ENCODE measurements around the gene DUSP22. TPM values are rescaled to one million over a fixed set of nuclear protein-coding genes. Genes with fewer than 3 reads are reported as not detected.

The DUSP22 gene
- total and polyA plus RNA-seq, 2 of the 8 experiments (the other 6 are each of a cell fraction or from before 2014, with no cell fraction given), result 15.5 to 32.4 TPM

DNA sequence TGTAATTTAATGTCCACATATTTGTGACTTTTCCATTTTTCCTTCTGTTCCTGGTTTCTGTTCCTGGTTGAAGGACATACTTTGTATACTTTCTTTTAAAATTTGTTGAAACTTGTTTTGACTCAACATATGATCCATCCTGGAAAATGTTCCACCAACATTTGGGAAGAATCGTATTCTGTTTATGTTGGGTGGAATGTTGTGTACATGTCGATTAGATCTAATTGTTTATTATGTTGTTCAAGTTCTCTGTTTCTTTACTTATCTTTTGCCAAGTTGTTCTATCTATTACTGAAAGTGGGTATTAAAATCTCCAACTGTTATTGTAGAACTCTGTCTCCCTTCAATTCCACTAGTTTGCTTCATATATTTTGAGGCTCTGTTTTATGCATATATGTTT is 27.7 kb upstream of the DUSP22 start:
- Histone ChIP-seq H4K20me1 (replicated peaks in 1 of 2; ENCODE audit: control insufficient read depth in 1 of 2, insufficient read depth in 2 of 2, low read length in 2 of 2) (no peaks in the 10 kb centered on the region), H3K27me3 (replicated peaks in 1 of 4; ENCODE audit: control insufficient read depth in 3 of 4, extremely low read depth in 1 of 4, insufficient read depth in 3 of 4, low read length in 3 of 4) (no peaks in the 10 kb centered on the region), H4K91ac (replicated peaks; ENCODE audit: insufficient read length, low read length) (no peak overlapping the region), H3K23me2 (ENCODE audit: low read depth, low read length) (no peaks in the 10 kb centered on the region), H3K36me3 (ENCODE audit: control insufficient read depth in 2 of 4, insufficient read depth in 4 of 4, low read length in 3 of 4) (no peaks in the 10 kb centered on the region), H3K9me3 (ENCODE audit: insufficient read depth in 2 of 2, low read depth in 1 of 2, low read length in 1 of 2) (peaks cover 16 to 24% of the 10 kb centered on the region in 2 experiments; a peak in 3 of 4 replicates), H3K79me2 (ENCODE audit: control insufficient read depth in 1 of 2, insufficient read depth in 2 of 2, low read length in 2 of 2) (no peaks in the 10 kb centered on the region), H3K4me2 (ENCODE audit: insufficient read depth in 1 of 2, low read depth in 2 of 2, low read length in 2 of 2) (no peak overlapping the region), H3K4me3 (ENCODE audit: extremely low read depth in 1 of 4, insufficient read depth in 2 of 4, low read depth in 3 of 4, low read length in 4 of 4) (no peak overlapping the region), H3K18ac (ENCODE audit: extremely low read depth, low read length) (no peak overlapping the region), H2BK120ac (replicated peaks; ENCODE audit: low read depth, low read length) (no peak overlapping the region), H2BK12ac (ENCODE audit: low read depth, low read length) (no peak overlapping the region), H2BK15ac (ENCODE audit: low read length) (no peak overlapping the region), H2BK20ac (ENCODE audit: low read length) (no peak overlapping the region), H3K23ac (ENCODE audit: insufficient read length) (no peak overlapping the region), H3K4ac (replicated peaks; ENCODE audit: insufficient read length, low read depth, low read length) (no peak overlapping the region), H2BK5ac (ENCODE audit: low read depth, low read length) (no peak overlapping the region), H3K27ac (ENCODE audit: low read depth, low read length) (no peak overlapping the region), H4K5ac (ENCODE audit: insufficient read length, low read depth, low read length) (no peak overlapping the region), H4K8ac (ENCODE audit: extremely low read depth, insufficient read depth, low read length) (no peak overlapping the region), H2AK5ac (ENCODE audit: low read depth, low read length) (no peak overlapping the region), H3K79me1 (ENCODE audit: low read depth, low read length) (no peaks in the 10 kb centered on the region), H2AFZ (ENCODE audit: low read length) (no peak overlapping the region), H3K56ac (replicated peaks; ENCODE audit: insufficient read length, low read depth, low read length) (no peak overlapping the region), H3K9ac (replicated peaks in 1 of 4; ENCODE audit: extremely low read depth in 1 of 4, low read depth in 3 of 4, low read length in 3 of 4) (no peak overlapping the region), H3K4me1 (replicated peaks in 1 of 4; ENCODE audit: control insufficient read depth in 3 of 4, insufficient read depth in 4 of 4, low read length in 3 of 4) (no peaks in the 10 kb centered on the region), H3K14ac (ENCODE audit: insufficient read length) (no peak overlapping the region)
- FAIRE-seq (no peak), DNase-seq (ENCODE audit: low read depth in 1 of 2, low spot score in 2 of 2) (no peak)
- CTCF ChIA-PET (ENCODE audit: partially characterized antibody), result interaction anchor here (0.7 to 1.5 kb wide), 2 partner anchors 68 to 260 kb away, joined by 3 read pairs; no protein-coding TSS in a partner anchor
- POLR2A ChIA-PET (ENCODE audit: partially characterized antibody), result no interaction called here
- WGBS, 2 experiments (ENCODE audit: extremely low coverage in 1 of 2, insufficient coverage in 1 of 2, insufficient read length in 1 of 2, insufficient replicate concordance in 2 of 2, low coverage in 1 of 2, low lambda C conversion rate in 2 of 2, missing lambda C conversion rate in 1 of 2), result 93% methylated on average over 2 of the region's 2 CpGs; no CpG with 5 or more reads in 1 of the 2 experiments
- TF ChIP-seq TEAD4 (IDR thresholded peaks at IDR 0.05; ENCODE audit: low read depth, low read length), result no peak
- no peak for TF ChIP-seq ATF3 (IDR thresholded peaks at IDR 0.05; ENCODE audit: insufficient read depth, low read depth, low read length)
- no peak for TF ChIP-seq CEBPB (IDR thresholded peaks at IDR 0.05; ENCODE audit: low read depth, low read length)
- no peak for TF ChIP-seq KDM1A (IDR thresholded peaks at IDR 0.05; ENCODE audit: borderline replicate concordance, low read length)
- TF ChIP-seq POU5F1 (IDR thresholded peaks at IDR 0.05; ENCODE audit: low read depth, low read length), result no peak
- no peak for TF ChIP-seq CREB1 (IDR thresholded peaks at IDR 0.05)
- no peak for TF ChIP-seq BRCA1 (IDR thresholded peaks at IDR 0.05; ENCODE audit: low read depth, low read length)
- no peak for TF ChIP-seq BACH1 (IDR thresholded peaks at IDR 0.05; ENCODE audit: low read length)
- no peak for TF ChIP-seq RBBP5 (IDR thresholded peaks at IDR 0.05; ENCODE audit: borderline replicate concordance, low read depth, low read length)
- no peak for TF ChIP-seq CTBP2 (IDR thresholded peaks at IDR 0.05; ENCODE audit: borderline replicate concordance, insufficient read depth, insufficient read length, low read length)
- TF ChIP-seq RFX5 (IDR thresholded peaks at IDR 0.05; ENCODE audit: borderline replicate concordance, low read depth, low read length), result no peak
- no peak for TF ChIP-seq YY1 (IDR thresholded peaks at IDR 0.05; ENCODE audit: low read depth, low read length)
- TF ChIP-seq CHD2 (IDR thresholded peaks at IDR 0.05; ENCODE audit: low read length), result no peak
